ENCODE data around the gene TPPP. TPM values are rescaled to one million over a fixed set of nuclear protein-coding genes. Genes with fewer than 3 reads are reported as not detected.

TPPP gene
- total and polyA plus RNA-seq, 8 donors, result 6.7 to 14.4 (median 8.6) TPM

DNA sequence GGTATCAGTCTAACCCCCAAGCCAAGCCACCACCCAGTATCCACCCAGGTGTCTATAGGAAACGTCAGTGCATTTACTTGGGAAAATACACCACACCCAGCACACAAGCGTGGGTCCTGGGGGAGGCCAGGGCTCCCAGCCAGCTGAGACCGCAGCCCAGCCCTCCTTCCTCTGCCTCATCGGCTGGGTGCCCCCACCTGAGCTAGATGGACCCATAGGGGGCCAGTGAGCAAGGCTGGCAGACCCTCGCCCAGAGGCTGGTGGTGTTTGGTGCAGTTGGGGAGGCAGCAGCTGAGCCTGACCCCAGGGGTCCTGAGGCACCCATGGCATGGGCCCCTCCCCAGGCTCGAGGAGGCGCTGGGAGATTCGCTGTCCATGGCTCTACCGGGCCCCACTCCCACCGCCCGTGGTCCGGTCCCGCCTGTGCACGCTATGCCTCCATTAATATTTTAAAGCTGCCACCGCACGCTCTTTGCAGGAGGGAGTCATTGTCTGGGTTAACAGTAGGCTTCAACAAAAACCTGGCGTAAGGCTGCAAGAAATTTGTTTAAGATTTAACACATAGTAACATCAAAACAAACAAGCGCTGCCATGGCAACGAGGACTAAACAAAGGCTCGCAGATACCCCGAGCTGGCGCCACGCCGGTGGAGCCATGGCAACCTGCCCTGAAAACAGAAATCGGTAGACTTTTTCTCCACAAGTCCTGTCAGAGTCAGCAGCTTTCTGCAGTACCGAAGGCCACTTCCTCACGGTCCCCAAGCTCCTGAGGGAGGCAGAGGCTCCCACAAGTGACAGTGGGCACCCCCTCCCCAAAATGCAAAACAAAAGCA is 20.6 kb downstream of the TPPP start:
- H3K27me3 ChIP-seq, result peaks cover 0 to 5% of the 10 kb centered on the region in 2 donors
- peak; percentile 83 to 96 (median 89) for DNase-seq
- peaks cover 22 to 30% of the 10 kb centered on the region in 2 donors for H3K4me1 ChIP-seq
- no peaks in the 10 kb centered on the region for H3K9me3 ChIP-seq
- TF ChIP-seq, protein P1, sequence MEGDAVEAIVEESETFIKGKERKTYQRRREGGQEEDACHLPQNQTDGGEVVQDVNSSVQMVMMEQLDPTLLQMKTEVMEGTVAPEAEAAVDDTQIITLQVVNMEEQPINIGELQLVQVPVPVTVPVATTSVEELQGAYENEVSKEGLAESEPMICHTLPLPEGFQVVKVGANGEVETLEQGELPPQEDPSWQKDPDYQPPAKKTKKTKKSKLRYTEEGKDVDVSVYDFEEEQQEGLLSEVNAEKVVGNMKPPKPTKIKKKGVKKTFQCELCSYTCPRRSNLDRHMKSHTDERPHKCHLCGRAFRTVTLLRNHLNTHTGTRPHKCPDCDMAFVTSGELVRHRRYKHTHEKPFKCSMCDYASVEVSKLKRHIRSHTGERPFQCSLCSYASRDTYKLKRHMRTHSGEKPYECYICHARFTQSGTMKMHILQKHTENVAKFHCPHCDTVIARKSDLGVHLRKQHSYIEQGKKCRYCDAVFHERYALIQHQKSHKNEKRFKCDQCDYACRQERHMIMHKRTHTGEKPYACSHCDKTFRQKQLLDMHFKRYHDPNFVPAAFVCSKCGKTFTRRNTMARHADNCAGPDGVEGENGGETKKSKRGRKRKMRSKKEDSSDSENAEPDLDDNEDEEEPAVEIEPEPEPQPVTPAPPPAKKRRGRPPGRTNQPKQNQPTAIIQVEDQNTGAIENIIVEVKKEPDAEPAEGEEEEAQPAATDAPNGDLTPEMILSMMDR (IDR thresholded peaks at IDR 0.05), result no peak
- H3K27ac ChIP-seq, result peak overlapping the region in 1 of 2 donors; percentile 43
- peak; percentile 49 for ATAC-seq
- no peak overlapping the region for H3K4me3 ChIP-seq
- intact Hi-C loops (cut with DNase I), result loop anchor here in 1 of 2 donors (5.0 kb wide), 1 partner anchor 230 kb away; no protein-coding TSS in a partner anchor
- H3K36me3 ChIP-seq, result peaks cover 0 to under 1% of the 10 kb centered on the region in 2 donors

DNA sequence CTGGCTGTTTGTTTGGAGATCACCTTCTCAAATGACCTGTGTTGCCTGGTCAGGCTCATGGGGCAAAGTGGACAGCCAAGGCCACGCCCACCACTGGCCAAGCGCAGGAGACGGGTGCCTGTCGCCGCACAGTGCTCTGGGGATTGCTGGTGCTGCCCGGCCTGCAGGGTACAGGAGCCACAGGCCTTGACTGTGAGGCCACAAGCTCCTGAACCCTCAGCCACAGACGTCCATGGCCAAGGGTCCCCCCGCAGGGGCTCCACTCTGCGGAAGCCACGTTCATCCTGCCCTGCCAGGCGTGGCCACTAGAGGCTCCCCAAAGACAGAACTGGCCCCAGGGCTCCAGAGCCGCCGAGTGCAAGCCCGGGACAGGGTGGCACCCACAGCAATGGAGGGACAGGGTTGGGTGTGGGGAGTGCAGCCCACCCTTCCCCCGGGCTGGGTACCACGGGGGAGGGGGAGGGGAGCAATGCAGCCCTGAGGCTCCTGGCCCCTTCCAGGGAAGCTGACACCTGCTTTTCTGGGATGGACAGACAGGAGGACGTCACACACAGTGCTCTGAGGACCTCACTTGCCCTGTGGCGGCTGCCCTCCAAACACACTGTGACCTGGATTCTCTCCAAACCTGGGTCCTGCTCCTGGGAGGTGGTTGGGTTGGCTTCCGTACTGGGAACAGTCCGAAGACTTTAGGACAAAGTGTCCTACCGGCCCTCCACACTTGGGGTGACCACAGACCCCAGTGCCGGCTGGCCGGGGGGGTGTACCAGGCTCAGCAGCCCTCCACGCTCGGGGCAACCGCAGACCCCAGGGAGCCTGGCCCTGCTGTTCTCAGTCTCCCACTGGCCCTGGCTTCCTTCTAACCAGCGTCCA is 21.5 kb downstream of the TPPP start:
- DNase-seq (peak; percentile 69 to 86 (median 75)), ATAC-seq (peak; percentile 86)
- Histone ChIP-seq H3K27me3 (peaks cover 0 to 5% of the 10 kb centered on the region in 2 donors), H3K4me1 (peaks cover 22 to 30% of the 10 kb centered on the region in 2 donors), H3K27ac (no peak overlapping the region), H3K36me3 (peaks cover 0 to 9% of the 10 kb centered on the region in 2 donors), H3K4me3 (no peak overlapping the region), H3K9me3 (no peaks in the 10 kb centered on the region)
- intact Hi-C loops (cut with DNase I), result loop anchor here in 1 of 2 donors (5.0 kb wide), 1 partner anchor 231 kb away; no protein-coding TSS in a partner anchor
- TF ChIP-seq, protein P1 (IDR thresholded peaks at IDR 0.05), result peak; percentile 87 to 92

DNA sequence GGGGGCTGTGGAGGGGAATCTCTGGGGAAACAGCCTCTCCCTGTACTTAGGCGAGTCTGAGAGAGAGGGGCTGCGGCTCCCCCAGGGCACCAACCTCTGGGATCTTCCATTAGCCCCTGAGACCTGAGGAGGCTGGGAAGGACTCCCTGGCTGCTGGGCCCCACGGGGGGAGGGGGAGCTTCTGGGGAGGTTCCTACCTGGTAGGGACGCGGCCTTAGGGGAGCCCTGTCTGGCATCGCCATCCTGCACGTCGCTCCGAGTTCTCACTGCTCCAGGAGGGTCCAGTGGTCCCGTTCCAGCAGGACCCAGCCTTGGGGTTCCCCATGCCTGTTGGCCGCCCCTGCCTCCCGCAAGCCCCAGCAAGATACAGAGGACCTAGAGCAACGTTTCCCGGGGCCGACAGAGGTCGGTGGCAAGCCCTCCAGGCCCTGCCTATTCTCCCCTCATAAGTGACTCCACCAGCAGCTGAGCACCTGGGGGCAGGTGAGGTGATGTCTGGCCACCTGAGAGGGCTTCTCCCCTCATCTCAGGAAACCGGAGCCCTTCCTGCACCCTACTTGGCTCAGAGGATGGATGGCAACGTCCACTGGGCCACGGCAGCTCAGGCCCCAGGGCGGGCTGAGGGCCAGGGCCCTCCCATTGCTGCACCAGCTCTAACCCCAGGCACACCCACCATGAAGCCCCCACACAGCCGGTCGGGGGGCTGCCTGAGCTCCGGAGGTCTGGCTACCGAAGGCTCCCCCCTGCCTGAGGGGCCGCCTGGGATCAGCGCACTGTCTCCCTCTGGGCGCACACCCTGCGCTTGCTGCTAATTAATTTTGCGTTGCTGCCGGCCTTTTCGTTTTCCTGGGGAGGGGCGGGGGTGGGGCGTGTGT is 22.5 kb downstream of the TPPP start:
- H3K4me1 ChIP-seq, result peaks cover 22 to 30% of the 10 kb centered on the region in 2 donors
- peaks cover 0 to 5% of the 10 kb centered on the region in 2 donors for H3K27me3 ChIP-seq
- TF ChIP-seq, protein P1 (IDR thresholded peaks at IDR 0.05), result no peak
- no peaks in the 10 kb centered on the region for H3K9me3 ChIP-seq
- ATAC-seq (no peak), DNase-seq (peak in 2 of 4 donors; percentile 30 to 77)
- no peak overlapping the region for H3K4me3 ChIP-seq
- intact Hi-C loops (cut with DNase I), result loop anchor here in 1 of 2 donors (5.0 kb wide), 1 partner anchor 232 kb away; no protein-coding TSS in a partner anchor
- H3K27ac ChIP-seq, result no peak overlapping the region
- peaks cover 0 to 16% of the 10 kb centered on the region in 2 donors for H3K36me3 ChIP-seq

GRCh38 chr5:669842-670395 is 23.2 kb downstream of the TPPP start:
- Histone ChIP-seq H3K9me3 (no peaks in the 10 kb centered on the region), H3K27me3 (peaks cover 0 to 5% of the 10 kb centered on the region in 2 donors), H3K4me1 (peaks cover 22 to 30% of the 10 kb centered on the region in 2 donors), H3K4me3 (no peak overlapping the region), H3K36me3 (peaks cover 0 to 21% of the 10 kb centered on the region in 2 donors), H3K27ac (no peak overlapping the region)
- ATAC-seq (no peak), DNase-seq (peak in 1 of 4 donors; percentile 74)
- intact Hi-C loops (cut with DNase I), result loop anchor here in 1 of 2 donors (5.0 kb wide), 1 partner anchor 232 kb away; no protein-coding TSS in a partner anchor
- TF ChIP-seq, protein P1 (IDR thresholded peaks at IDR 0.05), result no peak

Measured in left lung (tissue), 10 donors.